AG20443 (cell line): ENCODE results near the gene ITGB6.

ENCODE experiments used
- DNase-seq: peaks from one replicate; pipeline ENCODE4 v3.0.0; 2012; ENCODE audit warnings: low spot score, mixed read lengths

The ITGB6 gene

DNA sequence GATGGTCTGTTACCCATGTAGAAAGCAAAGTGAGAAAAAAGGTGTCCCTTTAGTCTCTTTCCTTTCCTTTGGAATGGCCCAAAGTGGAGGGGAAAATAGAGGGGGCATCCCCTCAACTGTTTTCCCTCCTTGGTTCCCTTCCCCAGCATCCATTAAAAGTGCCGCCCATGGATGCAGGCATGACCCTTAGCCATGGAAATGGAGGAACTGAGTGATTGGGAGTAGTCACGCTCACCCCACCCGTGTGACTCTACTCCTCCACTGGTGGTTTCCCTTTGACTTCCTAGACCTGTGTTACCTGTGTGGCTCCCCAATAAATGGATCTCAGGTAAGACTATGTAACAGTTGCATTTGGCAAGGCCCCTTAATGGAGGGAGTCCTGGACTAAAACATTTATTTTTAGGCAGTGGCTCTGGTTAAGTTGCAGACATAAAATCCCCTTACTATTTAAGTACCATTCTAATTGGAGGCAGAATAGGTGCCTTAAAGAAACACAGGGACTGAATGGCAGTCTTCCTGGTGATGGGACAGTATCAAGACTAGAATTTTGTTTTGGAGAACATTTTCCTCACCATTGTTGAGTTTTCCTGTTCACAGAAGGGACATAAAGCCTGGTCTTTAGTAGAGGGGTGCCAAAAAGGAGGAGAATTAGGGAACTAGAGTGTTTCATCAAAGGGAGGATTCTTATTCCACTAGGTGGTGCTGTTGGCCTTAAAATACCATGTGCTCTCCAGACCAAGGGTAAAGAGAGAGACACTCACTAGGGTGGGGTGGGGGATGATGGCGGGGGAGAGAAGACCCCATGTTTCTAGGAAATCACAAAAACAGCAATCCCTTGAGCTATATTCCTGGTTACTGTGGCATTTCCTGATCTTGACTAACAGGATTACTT lies 112.0 kb downstream of the ITGB6 start:
- no peak for DNase-seq

DNA sequence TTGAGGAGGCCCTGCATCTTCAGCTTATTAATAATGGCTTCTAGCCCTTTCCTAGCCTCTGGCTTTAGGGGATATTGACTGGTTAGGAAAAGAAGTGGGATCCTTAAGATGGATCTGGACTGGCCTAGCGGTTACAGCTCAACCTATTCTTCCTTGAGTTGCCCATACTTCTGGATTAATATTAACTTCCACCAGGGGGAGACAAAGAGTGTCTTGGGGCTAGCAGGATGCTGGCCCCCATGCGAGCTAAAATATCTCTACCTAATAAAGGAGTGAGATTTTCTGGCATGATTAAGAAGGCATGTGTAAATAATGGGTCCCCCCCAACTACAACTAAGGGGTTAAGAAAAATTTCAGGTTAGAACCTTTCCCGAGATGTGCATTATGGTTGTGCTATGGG lies 114.4 kb downstream of the ITGB6 start:
- no peak for DNase-seq

DNA sequence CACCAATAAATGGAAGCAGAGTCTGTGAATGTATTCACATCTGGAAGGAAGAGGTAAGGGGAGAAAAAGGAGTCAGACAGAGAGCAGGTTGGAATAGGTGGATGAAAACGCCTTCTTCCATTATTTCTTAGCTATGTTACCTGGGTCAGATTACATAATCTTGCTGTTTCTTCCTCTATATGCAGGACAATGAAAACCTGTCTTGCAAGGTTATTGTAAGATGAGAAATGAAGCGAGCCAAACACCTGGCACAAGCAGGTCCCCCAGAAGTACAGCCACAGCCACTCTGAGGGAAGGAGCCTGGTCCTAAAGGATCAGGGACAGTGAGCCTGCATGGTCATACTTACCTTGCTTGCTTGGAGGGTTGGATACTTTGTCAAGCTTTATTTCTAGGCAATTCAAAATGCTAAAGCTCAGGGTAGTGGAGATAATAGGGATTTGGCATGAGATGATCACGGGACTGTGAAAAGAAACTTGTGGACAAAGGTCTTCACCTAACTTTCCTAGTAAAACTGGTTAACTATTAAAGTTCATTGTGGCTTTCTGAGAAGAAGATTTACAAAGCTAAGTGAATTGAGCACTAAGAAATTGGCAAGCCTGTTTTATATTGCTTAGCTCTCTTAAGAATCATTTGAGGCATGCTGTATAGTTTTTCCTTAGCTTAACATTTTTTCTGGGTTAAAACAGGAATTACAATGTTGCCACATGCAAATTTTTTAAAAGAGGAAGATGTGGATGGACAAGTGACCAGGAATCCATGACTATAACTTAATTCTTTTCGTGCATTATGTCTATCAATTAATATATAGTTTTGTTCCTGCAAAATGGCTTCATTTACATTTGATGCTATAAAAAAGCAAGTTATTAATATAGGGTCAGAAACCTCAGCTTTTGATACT lies 121.9 kb downstream of the ITGB6 start:
- DNase-seq, result no peak

DNA sequence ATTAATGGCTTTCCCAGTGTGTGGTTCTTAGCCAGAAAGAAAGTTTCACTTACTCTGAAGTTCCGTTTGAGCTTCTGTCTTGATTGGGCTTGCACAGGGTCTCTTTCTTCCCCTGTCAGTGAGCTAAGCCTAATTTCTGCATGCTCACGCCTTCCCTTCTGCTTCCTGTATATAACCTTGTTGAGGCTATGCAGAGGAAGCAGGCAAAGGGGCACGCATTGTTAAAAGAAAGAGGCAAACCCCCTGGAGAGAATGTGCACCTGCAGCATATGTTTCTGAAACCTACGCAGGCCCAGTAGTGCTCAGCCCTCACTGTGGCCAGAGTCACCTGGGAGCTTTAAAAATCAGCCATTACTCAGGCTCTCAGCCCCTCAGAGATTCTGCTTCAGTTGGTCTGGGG lies 123.2 kb downstream of the ITGB6 start:
- DNase-seq, result no peak

DNA sequence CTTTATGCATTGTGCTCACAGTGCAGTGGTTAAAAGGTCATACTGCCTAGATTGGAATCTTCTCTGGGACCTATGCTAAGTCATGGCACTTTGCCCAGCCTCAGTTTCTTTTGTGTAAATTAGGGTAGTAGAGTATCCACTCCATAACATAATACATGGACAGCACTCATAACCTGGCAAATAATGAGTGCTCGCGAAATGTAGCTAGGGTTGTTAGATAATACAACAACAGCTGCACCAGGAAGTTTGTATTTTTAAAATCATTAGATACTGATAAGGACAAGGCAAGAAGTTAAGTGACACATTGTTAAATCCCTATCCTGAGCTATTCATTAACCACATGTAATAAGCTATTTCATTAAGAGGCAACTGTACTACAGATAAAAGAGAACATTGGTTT lies 123.8 kb downstream of the ITGB6 start:
- DNase-seq, result no peak

DNA sequence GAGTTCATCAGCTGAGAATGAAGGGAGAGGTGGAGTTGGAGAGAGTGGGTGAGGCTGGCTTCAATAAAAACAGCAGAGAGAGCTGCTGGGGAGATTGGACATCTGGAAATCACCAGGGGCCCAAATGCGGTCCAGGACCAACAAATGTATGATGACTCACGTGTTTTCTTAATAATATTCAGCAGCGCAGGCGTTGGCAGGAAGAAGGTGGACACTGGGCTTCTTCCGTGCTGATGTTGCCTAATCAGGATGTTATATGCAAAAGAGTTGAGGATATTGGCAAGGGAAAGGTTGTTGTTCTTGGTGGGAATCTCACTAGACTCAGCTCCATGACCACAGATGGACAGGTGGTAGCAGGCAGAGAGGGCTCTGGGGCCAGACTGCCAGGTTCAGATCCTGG lies 124.9 kb downstream of the ITGB6 start:
- peak; percentile 94 for DNase-seq

DNA sequence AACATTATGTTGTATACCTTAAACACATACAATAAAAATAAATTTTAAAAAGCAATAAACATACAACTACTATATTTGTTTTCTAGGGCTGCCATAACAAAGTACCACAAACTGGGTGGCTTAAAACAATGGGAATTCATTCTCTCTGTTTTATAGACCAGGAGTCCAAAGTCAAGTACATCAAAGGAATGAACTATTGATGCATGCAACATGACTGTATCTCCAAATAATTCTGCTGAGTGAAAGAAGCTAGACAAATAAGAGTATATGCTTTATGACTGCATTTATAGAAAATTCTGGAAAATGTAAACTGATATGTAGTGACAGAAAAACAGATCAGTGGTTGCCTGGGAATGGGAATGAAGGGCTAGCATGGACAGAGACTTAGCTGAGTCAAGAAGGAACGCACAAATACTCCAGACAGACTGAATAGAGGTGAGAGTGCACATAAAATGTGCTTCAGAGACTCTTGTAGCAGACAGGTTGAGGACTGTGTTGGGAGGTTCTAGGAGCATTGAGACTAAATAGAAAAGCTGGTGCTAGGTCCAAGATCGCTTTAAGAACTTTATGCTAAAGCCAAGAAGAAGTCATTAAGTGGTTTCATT lies 126.7 kb downstream of the ITGB6 start:
- no peak for DNase-seq

DNA sequence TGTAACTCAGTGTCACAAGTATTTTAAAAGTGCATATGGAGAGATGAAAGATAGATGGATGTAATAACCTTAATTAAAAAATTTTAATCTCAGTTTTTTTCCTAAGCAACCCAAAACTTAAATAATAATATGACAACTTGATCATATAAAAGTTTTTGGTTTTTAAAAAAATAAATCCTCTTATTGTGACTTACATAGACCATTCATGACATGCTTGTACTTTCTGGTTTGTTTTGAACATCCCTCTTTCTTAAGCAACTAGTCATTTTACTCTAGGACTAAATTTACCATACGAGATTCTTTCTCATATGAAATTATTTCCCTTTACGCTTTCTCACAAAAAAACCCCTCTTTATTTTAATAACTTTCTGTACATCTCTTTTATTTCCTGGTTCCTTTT lies 131.2 kb downstream of the ITGB6 start:
- DNase-seq, result no peak

DNA sequence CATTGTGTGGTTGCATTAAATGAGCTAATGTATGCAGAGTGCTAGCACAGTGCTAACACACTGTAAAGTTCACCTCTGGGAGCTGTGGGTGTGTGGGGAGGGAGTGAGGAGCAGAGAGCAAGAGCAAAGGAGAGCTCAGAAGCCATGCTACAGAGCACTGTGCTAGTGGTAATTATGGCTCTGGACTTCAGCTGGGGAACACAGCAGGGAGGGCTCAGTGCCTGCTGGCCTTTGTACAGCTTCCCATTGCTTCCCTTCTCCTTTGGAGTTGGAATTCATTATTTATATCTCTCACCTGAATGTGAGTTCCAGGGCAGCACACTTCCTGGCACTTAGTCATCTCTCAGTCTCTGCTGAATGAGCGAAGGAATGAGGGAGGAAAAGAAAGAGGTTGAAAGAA lies 135.2 kb downstream of the ITGB6 start:
- no peak for DNase-seq

DNA sequence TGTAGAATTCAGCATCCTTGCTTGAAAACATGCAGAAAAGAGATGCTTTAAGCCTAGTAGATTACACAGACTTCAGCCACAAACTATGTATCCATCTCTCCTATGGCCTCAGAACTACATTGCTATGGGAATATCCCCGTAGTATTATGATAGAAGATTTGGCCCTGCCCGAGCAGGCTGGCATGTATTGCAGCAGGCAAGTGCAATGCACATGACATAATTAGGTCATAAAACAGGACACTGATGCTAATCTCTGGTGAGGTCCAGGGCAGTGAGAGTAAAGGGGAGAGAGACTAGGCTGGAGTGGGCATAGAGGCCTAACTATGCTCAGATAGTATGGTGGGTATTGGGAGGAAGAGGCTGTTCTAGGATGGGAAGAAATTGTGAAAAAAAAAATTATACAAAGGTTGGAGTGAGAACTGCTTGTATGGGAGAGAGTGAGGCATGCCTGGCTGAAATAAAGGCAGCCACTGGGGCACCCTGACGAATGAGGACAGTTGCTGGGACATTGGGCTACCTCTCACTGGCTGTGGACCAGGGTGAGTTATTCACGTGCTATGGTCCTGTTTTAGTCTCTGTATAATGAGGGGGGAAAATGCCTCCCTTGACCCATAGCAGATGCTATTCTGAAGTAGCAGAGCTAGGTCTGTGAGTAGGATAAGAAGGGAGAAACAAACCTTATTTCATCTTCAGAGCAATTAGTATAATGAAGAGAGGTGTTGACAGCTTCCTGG lies 136.0 kb downstream of the ITGB6 start:
- DNase-seq, result no peak

DNA sequence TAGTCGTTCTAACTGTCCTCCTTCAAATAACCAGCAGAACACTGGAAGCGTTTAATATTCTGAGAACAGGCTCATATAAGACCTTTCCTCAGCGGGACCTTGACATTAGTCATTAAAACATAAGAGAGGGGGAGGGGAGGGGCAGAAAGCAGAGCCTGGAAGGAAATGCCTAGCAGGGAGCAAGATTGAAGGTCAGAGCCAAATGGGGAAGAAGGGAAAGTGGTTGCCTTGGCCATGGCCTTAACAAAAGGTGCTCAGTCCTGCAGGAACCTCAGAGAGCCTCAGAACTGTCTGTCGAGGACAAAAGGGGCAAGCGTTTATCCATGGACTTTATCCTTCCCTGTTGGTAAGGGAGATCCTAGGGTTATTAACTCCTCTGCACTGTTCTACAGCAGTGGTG lies 136.8 kb downstream of the ITGB6 start:
- DNase-seq, result no peak

DNA sequence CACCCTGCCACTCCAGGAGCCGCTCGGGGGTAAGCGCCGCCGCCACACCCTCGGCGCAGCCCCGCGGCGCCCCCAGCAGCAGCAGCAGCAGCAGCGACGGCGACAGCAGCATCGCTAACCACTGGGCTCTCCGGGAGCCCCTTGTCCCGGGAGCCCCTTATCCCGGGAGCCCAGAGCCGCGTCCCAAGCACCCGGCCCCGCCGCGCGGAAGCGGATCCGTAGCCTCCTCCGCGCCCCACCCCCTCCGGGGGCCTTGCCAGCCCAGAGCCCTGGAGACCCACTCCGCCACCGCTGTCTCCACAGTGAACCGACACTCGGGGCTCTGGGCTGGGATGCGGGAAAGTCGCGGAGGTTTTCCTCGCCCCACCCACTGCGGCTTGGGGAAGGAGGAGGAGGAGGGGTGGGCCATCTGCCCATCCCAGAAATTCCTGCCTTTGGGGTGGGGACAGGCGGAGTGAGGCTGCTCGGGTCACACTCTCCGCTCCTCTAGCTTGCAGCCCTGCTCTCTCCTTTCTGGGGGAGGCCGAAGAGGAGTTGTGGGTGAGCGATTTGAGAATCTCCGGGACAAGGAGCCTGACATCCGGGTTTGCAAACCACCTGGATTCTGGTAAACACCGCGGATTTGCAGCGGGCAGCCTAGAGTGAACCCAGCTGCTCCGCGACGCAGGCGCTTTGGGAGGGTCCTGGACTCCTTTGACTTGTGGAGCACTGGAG lies 137.6 kb downstream of the ITGB6 start, which contains the start of gene PLA2R1:
PLA2R1 (minus strand) TSS at position 324 of the 714 bp plus-strand sequence; CDS start at position 112, 212 bp downstream.
- DNase-seq, result peak; percentile 84

DNA sequence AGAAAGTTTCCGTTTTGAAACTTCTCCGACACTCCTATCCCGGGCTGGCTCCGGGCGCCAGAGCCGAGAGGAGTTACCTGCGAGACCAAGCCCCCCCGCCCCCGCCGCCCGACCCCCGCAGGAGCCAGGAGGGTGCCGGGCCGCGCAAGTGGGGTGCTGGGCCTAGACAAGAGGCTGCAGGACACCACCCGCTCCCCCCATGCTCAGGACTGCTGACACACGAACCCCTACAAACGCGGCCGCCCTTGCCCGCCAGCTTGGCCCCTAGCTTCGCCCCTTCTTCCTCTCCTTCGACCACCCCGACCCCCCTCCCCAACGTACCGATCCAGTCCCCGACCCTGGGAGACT lies 138.2 kb downstream of the ITGB6 start:
- DNase-seq, result peak; percentile 47

DNA sequence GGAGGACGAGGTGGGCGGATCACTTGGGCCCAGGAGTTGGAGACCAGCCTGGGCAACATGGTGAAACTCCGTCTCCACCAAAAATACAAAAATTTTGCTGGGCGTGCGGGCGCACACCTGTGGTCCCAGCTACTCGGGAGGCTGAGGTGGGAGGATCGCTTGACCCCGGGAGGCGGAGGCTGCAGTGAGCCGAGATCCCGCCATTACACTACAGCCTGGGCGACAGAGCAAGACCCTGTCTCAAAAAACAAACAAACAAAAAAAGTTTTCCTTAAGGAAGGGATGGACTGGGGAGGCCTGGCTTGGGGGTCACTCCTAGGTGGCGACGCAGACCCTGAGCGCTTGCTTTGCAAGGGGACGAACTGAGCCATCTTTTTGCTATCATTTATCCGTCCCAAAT lies 138.5 kb downstream of the ITGB6 start:
- DNase-seq, result peak; percentile 27

DNA sequence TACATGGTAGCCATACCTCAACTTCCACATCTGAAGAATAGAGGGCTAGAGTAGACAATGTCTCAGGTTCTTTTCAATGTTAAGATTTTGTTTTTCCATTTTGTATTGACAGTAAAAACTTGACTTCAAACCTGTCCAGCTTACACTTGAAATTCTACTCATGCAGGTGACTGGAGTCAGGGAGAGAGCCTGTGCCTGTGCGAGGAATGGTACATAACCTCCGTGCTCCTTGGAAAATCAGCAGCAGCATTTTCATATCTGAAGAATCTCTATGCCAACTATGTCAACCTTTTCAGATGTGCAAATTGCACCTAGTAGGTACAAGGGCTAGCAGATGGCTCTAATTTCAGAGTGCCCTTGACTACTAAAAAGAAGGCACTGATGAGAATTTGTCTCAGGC lies 139.8 kb downstream of the ITGB6 start:
- DNase-seq, result no peak

DNA sequence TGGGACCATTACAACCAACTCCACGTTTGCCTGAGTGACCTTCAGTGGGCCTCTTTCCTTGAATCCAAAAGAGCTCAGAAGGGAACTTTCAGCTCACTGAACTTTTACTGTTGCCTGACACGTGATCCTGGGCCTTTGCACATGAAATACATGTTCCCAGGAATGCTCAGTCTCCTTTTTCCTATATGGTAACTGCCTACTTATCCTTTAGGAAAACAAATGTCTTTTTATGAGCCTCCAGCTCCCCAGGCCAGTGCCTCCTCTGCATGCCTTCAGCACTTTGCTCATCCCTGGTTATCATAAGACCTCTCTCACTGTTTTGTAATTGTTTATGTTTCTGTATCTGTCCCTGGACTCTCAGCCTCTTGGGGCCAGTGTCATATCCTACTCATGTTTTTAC lies 142.7 kb downstream of the ITGB6 start:
- DNase-seq, result no peak

DNA sequence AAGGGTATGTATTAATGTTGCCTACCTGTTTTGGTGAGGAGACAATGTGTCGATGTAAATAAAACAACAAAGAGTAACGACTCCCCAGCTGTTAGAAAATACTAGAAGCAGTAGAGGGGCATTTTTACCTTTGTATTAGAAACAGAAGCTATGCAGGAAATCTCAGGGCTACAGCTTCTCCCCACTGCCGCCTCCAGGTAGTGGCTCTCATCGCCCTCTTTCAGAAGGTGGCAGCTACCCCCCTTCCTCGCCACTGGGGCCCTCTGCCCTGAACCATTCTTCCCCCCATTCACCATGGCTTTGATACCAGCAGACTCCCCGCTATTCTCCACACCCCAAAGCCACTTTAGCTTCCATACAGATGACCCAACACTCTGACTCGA lies 144.4 kb downstream of the ITGB6 start:
- no peak for DNase-seq

DNA sequence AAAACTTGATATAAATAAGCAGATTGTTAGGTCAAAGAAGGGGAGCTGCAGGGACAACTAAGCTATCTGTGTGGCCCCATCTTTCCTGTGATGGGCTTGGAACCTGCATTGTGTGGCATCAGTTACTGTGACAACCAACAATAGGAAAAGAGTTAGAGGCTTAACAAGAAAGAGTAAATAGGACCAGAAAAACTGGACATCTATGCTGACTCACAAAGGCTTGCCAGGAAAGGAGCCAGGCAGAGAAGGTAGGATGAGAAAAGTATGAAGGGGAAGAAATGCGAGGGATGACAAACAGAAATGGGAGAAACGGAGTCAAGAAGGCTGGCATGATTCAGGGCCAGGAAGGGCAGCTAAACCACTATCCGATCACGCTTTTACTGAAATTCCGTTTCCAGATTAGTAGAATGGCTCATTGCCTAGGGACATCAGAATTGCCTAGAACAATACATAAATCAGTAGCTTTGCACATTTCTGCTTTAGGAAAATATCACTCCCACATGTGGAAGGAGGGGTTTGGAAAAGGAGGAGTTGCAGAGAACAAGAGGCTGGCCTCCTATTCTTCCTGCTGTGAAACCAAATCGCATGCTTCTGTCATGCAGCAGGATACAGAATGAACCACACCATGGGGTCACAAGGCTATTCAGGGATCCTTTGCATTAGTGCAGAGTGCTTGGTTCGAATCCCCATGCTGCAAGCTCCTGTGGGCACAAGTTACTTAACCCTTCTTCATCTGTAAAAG lies 144.9 kb downstream of the ITGB6 start:
- DNase-seq, result peak; percentile 77

DNA sequence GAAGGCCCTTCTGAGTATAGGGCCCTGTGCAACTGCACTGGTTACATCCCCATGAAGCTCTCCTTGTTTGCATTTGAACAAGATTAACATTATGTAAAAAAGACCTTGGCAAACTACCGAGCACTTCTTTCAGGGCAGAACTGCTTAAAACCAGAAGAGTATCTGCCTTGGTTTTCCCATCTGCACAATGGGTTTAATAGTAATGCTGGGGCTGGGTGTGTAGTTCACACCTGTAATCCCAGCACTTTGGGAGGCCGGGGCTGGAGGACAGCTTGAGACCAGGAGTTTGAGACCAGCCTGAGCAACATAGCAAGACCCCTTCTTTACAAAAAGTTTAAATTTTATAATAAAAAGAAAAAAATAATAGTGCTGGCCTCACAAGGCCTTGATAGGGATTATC lies 146.1 kb downstream of the ITGB6 start:
- no peak for DNase-seq

DNA sequence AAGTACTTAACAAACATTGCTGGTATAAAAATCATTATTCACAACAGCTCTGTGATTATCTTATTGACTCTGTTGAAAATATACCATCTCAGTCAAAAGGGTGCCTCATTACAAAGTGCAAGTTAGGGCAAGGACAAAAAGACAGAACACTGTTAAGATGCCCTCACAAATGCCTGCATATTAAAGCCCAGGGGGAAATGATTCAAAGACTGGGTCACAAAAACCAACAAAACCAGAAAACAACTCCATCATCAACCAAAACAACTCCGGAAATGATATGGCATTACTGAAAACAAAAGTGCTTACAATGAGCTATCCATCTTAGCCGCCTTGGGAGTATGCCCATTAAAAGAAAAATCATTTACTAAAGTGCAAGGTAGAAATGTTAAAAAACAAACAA lies 147.5 kb downstream of the ITGB6 start:
- DNase-seq, result no peak

DNA sequence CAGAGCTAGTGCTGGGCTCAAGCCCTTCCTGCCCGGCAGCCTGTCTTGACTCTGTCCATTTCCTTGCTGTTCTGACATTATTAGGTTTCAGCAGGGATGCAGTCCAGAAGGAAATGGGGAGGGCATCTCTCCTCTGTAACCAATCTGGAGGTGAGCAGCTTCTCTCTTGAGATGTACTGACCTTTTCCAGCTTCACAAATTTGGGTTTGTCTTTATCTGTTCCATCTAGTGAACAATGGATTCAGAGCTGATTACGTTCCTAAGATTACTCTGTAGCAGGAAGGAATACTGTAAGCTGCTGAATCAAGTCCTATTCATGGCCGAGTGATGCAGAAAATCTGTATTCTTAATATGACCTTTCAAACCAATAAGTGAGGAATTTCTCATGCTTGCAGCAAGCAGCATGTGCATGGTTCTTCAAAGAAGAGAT lies 148.7 kb downstream of the ITGB6 start:
- peak; percentile 37 for DNase-seq
